Lower lobe of right lung (tissue), 2 donors: ENCODE measurements around the gene SP100. TPM values are rescaled to one million over a fixed set of nuclear protein-coding genes. Genes with fewer than 3 reads are reported as not detected.
"Not testable (repeated sequence)": the region's sequence is repeated elsewhere in the genome, so short reads cannot be mapped to it uniquely, and the experiment has no call there.

Experiments used
- ATAC-seq, 2 donors: fragments of 200-7000 bp; cut with Tn5 transposase; one replicate each; pipeline ENCODE4 v1.9.1; 2020 to 2022; ENCODE audit warnings: mild to moderate bottlenecking in 2 of 2, moderate library complexity in 2 of 2
- DNase-seq: peaks from one replicate; pipeline ENCODE4 v3.0.0-alpha.2; 2020
- H3K27ac ChIP-seq: fragments of 200-600 bp; one replicate; pipeline ENCODE4 v1.8.0; 2022
- H3K27me3 ChIP-seq: fragments of 200-600 bp; one replicate; pipeline ENCODE4 v1.8.0; 2022; ENCODE audit warnings: low read depth
- H3K36me3 ChIP-seq: fragments of 200-600 bp; one replicate; pipeline ENCODE4 v1.8.0; 2022; ENCODE audit warnings: mild to moderate bottlenecking
- H3K4me1 ChIP-seq: fragments of 200-600 bp; one replicate; pipeline ENCODE4 v1.8.0; 2022
- H3K4me3 ChIP-seq: fragments of 200-600 bp; one replicate; pipeline ENCODE4 v1.8.0; 2022; ENCODE audit warnings: mild to moderate bottlenecking
- H3K9me3 ChIP-seq: fragments of 200-600 bp; one replicate; pipeline ENCODE4 v1.8.0; 2022
- CTCF ChIP-seq: fragments of 200-600 bp; IDR thresholded peaks from one replicate; pipeline ENCODE4 v1.8.0; 2022; ENCODE audit warnings: antibody characterized with exemption, mild to moderate bottlenecking
- intact Hi-C: fragments of 100-400 bp; cut with DNase I; formaldehyde crosslinking; loops from one replicate; pipeline ENCODE4 v1.11.0; 2022
- total RNA-seq: library from RNA; stranded (reverse); fragmentation: NEBNext Ultra II Directional; extraction: Animal tissue kit (Norgen Biotek cat#: 25700); gene quantifications from one replicate; pipeline ENCODE4 v1.2.1, GENCODE V29; 2021
- donor health status: DM: no; HTN: yes; CAD: no; lungs with severe emphysema.

The SP100 gene
- total RNA-seq, 1 donor from 2014 or later = 162 TPM

GRCh38 chr2:230400041-230400440, 16.0 kb upstream of the SP100 start:
- Histone ChIP-seq H3K9me3 (no peaks in the 10 kb centered on the region), H3K27ac (no peak overlapping the region)

GRCh38 chr2:230400454-230400853, 15.5 kb upstream of the SP100 start:
- no peaks in the 10 kb centered on the region for H3K27me3 ChIP-seq
- no peak overlapping the region for H3K27ac ChIP-seq
- H3K4me1 ChIP-seq = no peaks in the 10 kb centered on the region
- no peak overlapping the region for H3K4me3 ChIP-seq
- intact Hi-C loops = no loop called here
- peaks cover 58% of the 10 kb centered on the region for H3K36me3 ChIP-seq
- DNase-seq (no peak), ATAC-seq (no peak)
- no peak for TF ChIP-seq CTCF
- no peaks in the 10 kb centered on the region for H3K9me3 ChIP-seq

More at GRCh38 chr2:230400041-230400440, 16.0 kb upstream of the SP100 start:
- H3K4me3 ChIP-seq = no peak overlapping the region
- TF ChIP-seq CTCF = no peak
- ATAC-seq = no peak
- H3K36me3 ChIP-seq = peaks cover 58% of the 10 kb centered on the region
- DNase-seq = no peak
- H3K27me3 ChIP-seq = no peaks in the 10 kb centered on the region
- intact Hi-C loops = no loop called here
- H3K4me1 ChIP-seq = no peaks in the 10 kb centered on the region

- H3K27me3 ChIP-seq, H3K27ac ChIP-seq, DNase-seq, intact Hi-C loops, H3K4me3 ChIP-seq, H3K4me1 ChIP-seq, H3K9me3 ChIP-seq: not testable (repeated sequence)
- peak; percentile 36 to 61 for ATAC-seq
- H3K36me3 ChIP-seq = peaks cover 52% of the 10 kb centered on the region
Measured at GRCh38 chr2:230401026-230401425, 15.0 kb upstream of the SP100 start.

- no peaks in the 10 kb centered on the region for H3K9me3 ChIP-seq
- no peak overlapping the region for H3K27ac ChIP-seq
- intact Hi-C loops = no loop called here
- H3K27me3 ChIP-seq = no peaks in the 10 kb centered on the region
- ATAC-seq (no peak), DNase-seq (no peak)
- peaks cover 11% of the 10 kb centered on the region for H3K4me1 ChIP-seq
- TF ChIP-seq CTCF = no peak
- H3K4me3 ChIP-seq = no peak overlapping the region
- H3K36me3 ChIP-seq = peaks cover 45% of the 10 kb centered on the region
Measured at GRCh38 chr2:230403746-230404145, 12.3 kb upstream of the SP100 start.

GRCh38 chr2:230405824-230406223, 10.2 kb upstream of the SP100 start:
- Histone ChIP-seq H3K4me1 (peaks cover 29% of the 10 kb centered on the region), H3K9me3 (no peaks in the 10 kb centered on the region), H3K36me3 (peaks cover 26% of the 10 kb centered on the region), H3K27ac (no peak overlapping the region), H3K4me3 (no peak overlapping the region), H3K27me3 (no peaks in the 10 kb centered on the region)
- ATAC-seq (no peak), DNase-seq (no peak)
- intact Hi-C loops = no loop called here
- TF ChIP-seq CTCF = no peak

GRCh38 chr2:230408244-230408842, 7.7 kb upstream of the SP100 start:
- H3K27ac ChIP-seq = peak overlapping the region; percentile 64
- ATAC-seq (no peak), DNase-seq (no peak)
- peaks cover 45% of the 10 kb centered on the region for H3K4me1 ChIP-seq
- peaks cover 17% of the 10 kb centered on the region for H3K36me3 ChIP-seq
- no peak overlapping the region for H3K4me3 ChIP-seq
- H3K27me3 ChIP-seq = no peaks in the 10 kb centered on the region
- H3K9me3 ChIP-seq = no peaks in the 10 kb centered on the region
- no peak for TF ChIP-seq CTCF
- intact Hi-C loops = no loop called here

- H3K27me3 ChIP-seq, ATAC-seq, intact Hi-C loops, H3K4me3 ChIP-seq, DNase-seq, H3K9me3 ChIP-seq, H3K36me3 ChIP-seq: not testable (repeated sequence)
- H3K27ac ChIP-seq = peak overlapping the region; percentile 64
- peaks cover 51% of the 10 kb centered on the region for H3K4me1 ChIP-seq
Measured at GRCh38 chr2:230409316-230409715, 6.7 kb upstream of the SP100 start.
